Neural crest cell (in vitro differentiated cells): Measurements from ENCODE around the gene GRIP1. TPM values are rescaled to one million over a fixed set of nuclear protein-coding genes. Genes with fewer than 3 reads are reported as not detected.

Experiments used
- DNase-seq: peaks from one replicate; pipeline ENCODE4 v3.0.0; 2021; ENCODE audit warnings: low read depth, mixed read lengths, low spot score
- H3K27ac Mint-ChIP-seq: one replicate; pipeline ENCODE4 v1.8.0; 2021; ENCODE audit warnings: mild to moderate bottlenecking, mixed read lengths; ENCODE audit not compliant: unreplicated experiment
- H3K27me3 Mint-ChIP-seq: 2 replicates; pipeline ENCODE4 v1.8.0; 2021; ENCODE audit warnings: low read depth, mild to moderate bottlenecking, mixed read lengths
- H3K36me3 Mint-ChIP-seq: 2 replicates; pipeline ENCODE4 v1.8.0; 2021; ENCODE audit warnings: low read depth, mild to moderate bottlenecking, mixed read lengths
- H3K4me1 Mint-ChIP-seq: 2 replicates; pipeline ENCODE4 v1.8.0; 2021; ENCODE audit warnings: mixed read lengths
- H3K4me3 Mint-ChIP-seq: one replicate; pipeline ENCODE4 v1.8.0; 2021; ENCODE audit warnings: mild to moderate bottlenecking, mixed read lengths
- H3K9me3 Mint-ChIP-seq: 2 replicates; pipeline ENCODE4 v1.8.0; 2021; ENCODE audit warnings: mixed read lengths
- CTCF ChIP-seq: fragments of 200-600 bp; sonication (generic); conservative IDR thresholded peaks from 2 replicates; pipeline ENCODE4 v1.5.0; 2021; ENCODE audit warnings: antibody characterized with exemption, mild to moderate bottlenecking
- total RNA-seq: library from RNA; stranded (reverse); gene quantifications from 2 replicates; pipeline ENCODE4 v1.2.1, GENCODE V29; 2021

The GRIP1 gene
- total RNA-seq, 1 donor from 2014 or later = 40.3 TPM

GRCh38 chr12:66596199-66596598 is 82.7 kb downstream of the GRIP1 start:
- Mint-ChIP-seq H3K27ac (no peak overlapping the region), H3K27me3 (no peaks in the 10 kb centered on the region)

GRCh38 chr12:66594688-66595087 is 84.2 kb downstream of the GRIP1 start:
- no peak for TF ChIP-seq CTCF
- H3K4me1 Mint-ChIP-seq = no peaks in the 10 kb centered on the region
- no peak for DNase-seq
- H3K36me3 Mint-ChIP-seq = no peaks in the 10 kb centered on the region
- no peak overlapping the region for H3K27ac Mint-ChIP-seq
- H3K27me3 Mint-ChIP-seq = no peaks in the 10 kb centered on the region
- H3K4me3 Mint-ChIP-seq = no peak overlapping the region
- H3K9me3 Mint-ChIP-seq = no peaks in the 10 kb centered on the region

More at GRCh38 chr12:66596199-66596598, 82.7 kb downstream of the GRIP1 start:
- Mint-ChIP-seq H3K9me3 (no peaks in the 10 kb centered on the region), H3K36me3 (no peaks in the 10 kb centered on the region), H3K4me3 (no peak overlapping the region), H3K4me1 (peaks cover 6% of the 10 kb centered on the region)
- TF ChIP-seq CTCF = no peak
- DNase-seq = no peak

DNA sequence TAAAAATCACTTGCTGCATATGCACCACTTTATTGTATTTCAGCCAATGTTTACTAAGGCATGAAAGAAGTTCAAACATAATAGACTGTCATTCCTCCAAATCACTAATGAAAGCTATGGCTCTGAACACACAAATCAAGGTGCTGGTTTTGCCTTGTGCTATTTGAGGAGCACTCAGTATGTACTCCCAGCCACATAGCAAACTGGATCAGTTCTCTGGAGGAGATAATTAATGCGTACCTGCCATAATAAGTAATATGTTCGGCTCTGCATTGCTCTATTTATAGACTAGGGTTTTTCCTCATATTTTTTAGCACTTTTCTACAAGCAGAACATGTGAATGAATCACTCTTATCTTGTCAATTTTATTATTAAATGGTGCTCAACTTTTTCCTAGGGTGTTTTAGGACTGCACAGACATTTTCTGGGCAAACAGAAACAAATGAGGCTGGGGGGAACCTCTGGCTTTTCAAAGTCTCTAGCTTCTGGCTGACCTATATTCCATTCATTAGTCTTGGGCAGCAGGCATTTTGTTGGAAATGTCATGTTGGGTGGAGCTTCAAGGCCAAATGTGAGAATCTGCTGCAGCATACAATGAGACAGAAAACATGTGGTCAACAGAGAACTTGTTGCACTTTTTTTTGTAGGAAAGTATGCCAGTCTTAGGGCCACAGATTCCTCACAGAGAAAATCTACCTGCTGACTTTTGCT is 88.4 kb downstream of the GRIP1 start:
- Mint-ChIP-seq H3K4me3 (no peak overlapping the region), H3K4me1 (no peaks in the 10 kb centered on the region), H3K9me3 (no peaks in the 10 kb centered on the region), H3K36me3 (no peaks in the 10 kb centered on the region), H3K27ac (no peak overlapping the region), H3K27me3 (no peaks in the 10 kb centered on the region)
- DNase-seq = no peak
- TF ChIP-seq CTCF = no peak

DNA sequence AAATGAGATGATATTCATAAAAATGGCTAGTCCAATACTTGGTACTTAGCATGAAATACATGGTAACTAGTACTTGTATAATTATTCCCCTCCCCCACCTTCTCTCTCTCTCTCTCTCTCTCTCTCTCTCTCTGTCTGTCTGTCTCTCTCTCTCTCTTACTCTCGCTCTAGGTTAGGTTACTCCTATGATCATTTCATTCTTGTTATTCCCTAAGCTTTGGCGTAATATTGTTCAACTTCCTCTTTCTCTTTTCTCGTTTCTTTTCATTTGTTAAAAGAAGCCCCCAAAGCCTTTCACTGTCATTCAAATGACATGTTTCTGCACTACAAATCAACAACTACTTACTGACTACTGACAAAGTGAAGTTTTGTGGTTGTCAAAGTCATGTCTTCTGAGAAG is 89.8 kb downstream of the GRIP1 start:
- Mint-ChIP-seq H3K4me3 (no peak overlapping the region), H3K9me3 (no peaks in the 10 kb centered on the region), H3K36me3 (no peaks in the 10 kb centered on the region), H3K4me1 (no peaks in the 10 kb centered on the region), H3K27ac (no peak overlapping the region), H3K27me3 (no peaks in the 10 kb centered on the region)
- no peak for DNase-seq
- no peak for TF ChIP-seq CTCF

- H3K36me3 Mint-ChIP-seq = no peaks in the 10 kb centered on the region
- no peaks in the 10 kb centered on the region for H3K4me1 Mint-ChIP-seq
- no peak for DNase-seq
- H3K9me3 Mint-ChIP-seq = no peaks in the 10 kb centered on the region
- H3K27me3 Mint-ChIP-seq = no peaks in the 10 kb centered on the region
- no peak overlapping the region for H3K4me3 Mint-ChIP-seq
- H3K27ac Mint-ChIP-seq = no peak overlapping the region
- no peak for TF ChIP-seq CTCF
Measured at GRCh38 chr12:66587912-66588311, 91.0 kb downstream of the GRIP1 start.
